GM19463 (cell line): ENCODE measurements around the gene GCNT3.
A peak's percentile ranks its signal among the peaks of the same experiment; 100 is the strongest.

Experiments
- ATAC-seq: cut with Tn5 transposase; IDR thresholded peaks from one replicate; pipeline ENCODE4 v1.9.1; 2021; ENCODE audit warnings: mild to moderate bottlenecking, moderate library complexity; ENCODE audit not compliant: unreplicated experiment

The GCNT3 gene, protein sequence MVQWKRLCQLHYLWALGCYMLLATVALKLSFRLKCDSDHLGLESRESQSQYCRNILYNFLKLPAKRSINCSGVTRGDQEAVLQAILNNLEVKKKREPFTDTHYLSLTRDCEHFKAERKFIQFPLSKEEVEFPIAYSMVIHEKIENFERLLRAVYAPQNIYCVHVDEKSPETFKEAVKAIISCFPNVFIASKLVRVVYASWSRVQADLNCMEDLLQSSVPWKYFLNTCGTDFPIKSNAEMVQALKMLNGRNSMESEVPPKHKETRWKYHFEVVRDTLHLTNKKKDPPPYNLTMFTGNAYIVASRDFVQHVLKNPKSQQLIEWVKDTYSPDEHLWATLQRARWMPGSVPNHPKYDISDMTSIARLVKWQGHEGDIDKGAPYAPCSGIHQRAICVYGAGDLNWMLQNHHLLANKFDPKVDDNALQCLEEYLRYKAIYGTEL

DNA sequence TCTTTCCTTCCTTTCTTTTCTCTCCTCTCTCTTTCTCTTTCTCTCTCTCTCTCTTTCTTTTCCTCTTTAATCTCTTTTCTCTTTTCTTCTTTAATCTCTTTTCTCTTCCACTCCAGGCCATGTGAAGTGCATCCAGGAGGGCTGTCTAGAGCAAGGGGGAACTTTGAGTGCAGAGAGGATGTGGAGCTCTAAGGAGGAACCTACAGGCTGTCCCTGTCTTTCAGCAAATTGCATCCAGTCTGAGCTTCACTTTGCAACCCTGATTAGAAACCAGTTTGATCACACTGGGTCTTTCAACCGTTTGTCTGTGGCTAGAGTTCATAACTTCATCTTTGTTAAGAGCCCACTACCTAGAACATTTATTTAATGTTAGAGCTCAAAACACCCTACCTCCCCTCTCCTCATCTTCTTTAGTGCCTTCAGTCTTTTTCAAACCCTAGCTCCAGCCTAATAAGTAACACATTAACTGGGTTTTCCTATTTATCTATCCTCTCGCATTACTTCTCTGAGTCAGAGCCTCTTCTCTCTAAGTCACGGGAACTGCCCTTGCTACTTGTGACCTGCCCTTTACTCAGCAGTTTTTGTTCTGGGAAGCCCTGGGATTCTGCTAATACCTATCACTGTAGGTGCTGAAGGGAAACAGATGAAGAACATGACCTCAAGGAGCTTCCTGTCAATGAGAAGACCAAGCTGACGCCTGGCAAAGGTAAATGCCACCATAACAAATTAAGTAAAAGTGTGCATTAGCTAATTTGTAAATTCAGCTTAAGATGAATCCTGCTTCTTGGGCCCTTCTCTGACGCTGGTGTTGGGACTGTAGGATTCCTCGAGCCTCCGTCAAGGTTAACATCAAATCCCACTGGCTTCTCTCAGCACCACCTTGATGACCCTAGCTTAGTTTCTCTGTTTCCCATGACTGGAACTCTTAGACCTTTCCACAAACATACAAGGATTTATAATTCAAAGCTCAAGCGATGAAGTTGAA is at the start of gene GCNT3:
Gene GCNT3, plus strand, starts transcription at position 508 of the 985 bp plus-strand sequence. CDS start 6,456 bp downstream, outside the sequence.
- ATAC-seq = peak; percentile 50

DNA sequence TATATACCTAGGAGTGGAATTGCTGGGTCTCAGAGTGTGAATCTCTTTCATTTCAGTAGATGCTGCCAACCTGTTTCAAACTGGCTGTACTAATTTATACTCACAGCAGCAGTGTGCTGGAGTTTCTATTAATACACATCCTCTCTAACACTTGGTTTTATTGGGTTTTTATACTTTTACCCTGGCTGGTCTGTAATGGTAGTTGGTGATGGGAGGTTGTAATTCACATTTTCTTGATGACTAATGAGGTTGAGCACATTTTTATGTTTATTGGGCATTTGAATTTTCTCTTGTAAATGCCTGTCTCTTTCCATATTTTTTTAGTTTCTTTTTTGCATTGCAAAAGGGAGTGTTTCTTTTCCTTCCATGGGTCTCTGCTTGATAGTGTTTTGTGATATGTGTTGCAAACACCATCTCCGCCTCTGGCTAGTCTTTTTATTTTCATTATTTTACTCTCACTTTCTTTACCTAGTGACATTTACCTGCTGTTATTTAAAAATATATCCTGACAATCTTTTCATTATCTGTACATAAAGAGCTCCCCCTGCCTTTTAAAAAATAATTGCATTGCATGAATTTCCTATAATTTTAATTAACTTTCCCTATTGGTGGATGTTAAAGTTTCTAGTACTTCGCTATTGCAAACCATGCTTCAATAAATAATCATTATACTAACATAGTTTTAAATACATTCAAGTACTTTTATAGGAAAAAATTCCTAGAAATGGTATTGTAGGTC is 49.0 kb upstream of the GCNT3 start:
- ATAC-seq = no peak

GRCh38 chr15:59565299-59565698 is 46.3 kb upstream of the GCNT3 start:
- no peak for ATAC-seq

DNA sequence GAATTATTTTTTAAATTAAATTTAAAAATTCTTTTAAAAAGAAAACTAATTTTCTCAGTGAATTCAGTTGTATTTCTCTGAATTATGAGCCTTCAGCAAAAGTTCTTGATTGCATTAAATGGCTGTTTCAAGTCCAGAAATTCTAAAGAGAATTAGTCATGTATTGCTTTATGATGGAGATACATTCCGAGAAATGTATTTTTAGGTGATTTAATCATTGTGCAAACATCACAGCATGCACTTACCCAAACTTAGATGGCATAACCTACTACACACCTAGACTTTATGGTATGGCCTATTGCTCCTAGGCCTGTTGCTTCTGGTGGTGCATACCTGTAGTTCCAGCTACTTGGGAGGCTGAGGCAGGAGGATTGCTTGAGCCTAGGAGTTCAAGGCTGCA is 44.3 kb upstream of the GCNT3 start:
- ATAC-seq = no peak

GRCh38 chr15:59569477-59569876 is 42.1 kb upstream of the GCNT3 start:
- ATAC-seq = no peak

DNA sequence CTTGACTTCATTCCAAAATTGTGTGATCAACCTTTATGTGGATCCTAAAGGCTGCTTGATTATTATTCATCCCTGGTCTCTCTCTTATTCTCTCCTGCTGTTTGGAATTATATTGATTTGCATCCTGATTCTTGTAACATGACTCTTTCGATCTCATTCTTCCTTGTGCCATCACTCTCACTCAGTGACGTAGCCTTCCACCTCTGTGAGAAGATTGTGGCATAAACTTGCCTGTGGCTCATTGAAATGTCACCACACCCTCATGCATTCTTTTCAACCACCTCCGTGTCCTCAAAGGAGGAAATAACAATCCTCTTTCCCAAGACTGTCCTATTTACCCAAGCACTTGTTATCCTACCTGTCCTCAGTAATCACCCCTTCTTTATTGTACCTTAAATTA is 41.3 kb upstream of the GCNT3 start:
- no peak for ATAC-seq

GRCh38 chr15:59571606-59572005 is 40.0 kb upstream of the GCNT3 start:
- no peak for ATAC-seq

DNA sequence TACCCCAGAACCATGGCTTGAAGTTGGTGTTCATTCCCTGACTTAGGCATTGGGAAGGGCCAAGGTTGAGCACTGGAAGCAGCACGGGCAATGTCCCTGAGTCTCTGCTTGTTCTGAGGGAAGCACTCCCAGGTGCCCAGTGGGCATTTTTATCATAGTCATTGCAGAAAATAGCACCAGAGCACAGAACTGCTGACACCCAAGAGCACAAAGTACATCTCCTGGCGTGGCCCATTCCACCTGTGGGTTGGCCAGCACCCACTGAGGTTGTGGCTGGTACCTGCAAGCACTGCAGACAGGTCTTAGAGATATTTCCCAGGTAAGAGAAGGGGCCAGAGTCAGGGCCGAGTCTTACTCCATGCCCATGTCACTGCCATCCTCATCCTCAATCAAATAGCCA is 28.5 kb upstream of the GCNT3 start:
- no peak for ATAC-seq

- ATAC-seq = no peak
Measured at GRCh38 chr15:59587085-59587826, 24.3 kb upstream of the GCNT3 start.

DNA sequence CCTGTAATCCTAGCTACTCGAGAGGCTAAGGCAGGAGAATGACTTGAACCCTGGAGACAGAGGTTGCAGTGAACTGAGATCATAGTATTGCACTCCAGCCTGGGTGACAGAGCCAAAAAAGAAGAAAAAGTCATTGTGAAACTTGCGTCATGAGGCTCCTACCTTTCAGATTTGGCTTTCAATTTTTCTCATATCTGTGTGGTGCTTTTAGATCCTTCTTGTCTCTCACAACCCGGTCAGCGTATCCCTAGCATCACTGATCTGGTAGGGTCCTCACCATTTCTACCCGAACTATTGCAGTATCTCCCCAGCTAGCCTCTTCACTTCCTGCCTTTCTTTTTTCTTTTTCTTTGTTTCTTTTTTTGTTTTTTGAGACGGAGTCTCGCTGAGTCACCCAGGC is 21.6 kb upstream of the GCNT3 start:
- no peak for ATAC-seq

GRCh38 chr15:59591356-59591755 is 20.2 kb upstream of the GCNT3 start:
- ATAC-seq = no peak

DNA sequence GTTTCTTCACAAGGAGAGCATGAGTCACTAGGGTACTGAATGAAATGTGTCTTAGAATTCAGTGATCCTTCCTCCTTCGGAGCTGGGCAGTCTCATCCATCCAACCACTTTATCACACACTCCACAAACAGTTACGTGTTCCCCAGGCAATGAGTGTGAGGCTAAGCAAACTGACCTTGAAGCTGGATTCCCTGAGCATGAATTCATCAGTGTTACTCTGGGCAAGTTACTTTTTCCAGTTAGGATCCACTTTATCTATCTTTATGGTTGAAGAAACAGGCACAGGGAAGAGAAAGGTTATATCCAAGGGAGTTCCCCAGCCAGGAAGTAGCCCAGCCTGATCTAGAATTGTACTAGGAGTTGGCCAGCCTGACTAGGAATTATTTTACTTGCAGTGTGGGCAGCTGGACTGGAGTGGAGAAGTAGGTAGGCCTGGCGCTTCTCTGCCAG is 17.1 kb upstream of the GCNT3 start:
- ATAC-seq = no peak

GRCh38 chr15:59594991-59595390 is 16.6 kb upstream of the GCNT3 start:
- no peak for ATAC-seq

GRCh38 chr15:59595434-59595915 is 16.1 kb upstream of the GCNT3 start:
- ATAC-seq = no peak

- no peak for ATAC-seq
Measured at GRCh38 chr15:59596640-59597039, 14.9 kb upstream of the GCNT3 start.

DNA sequence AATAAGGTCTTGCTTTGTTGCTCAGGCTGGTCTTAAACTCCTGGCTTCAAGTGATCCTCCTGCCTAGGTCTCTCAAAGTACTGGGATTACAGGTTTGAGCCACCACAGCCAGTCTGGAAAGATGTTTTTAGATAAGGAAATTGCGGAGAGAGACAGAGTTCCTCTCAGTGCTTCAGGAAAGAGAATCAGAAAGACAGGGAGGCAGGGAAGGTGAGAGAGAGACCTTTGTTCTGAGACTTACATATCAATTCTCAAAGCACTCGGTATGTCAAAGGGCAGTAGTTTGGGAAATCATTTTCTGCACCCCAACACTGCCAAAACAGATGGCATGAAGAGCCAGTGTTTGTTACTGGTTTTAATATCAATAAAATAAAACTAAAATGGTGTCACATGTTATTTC is 13.1 kb upstream of the GCNT3 start:
- no peak for ATAC-seq

DNA sequence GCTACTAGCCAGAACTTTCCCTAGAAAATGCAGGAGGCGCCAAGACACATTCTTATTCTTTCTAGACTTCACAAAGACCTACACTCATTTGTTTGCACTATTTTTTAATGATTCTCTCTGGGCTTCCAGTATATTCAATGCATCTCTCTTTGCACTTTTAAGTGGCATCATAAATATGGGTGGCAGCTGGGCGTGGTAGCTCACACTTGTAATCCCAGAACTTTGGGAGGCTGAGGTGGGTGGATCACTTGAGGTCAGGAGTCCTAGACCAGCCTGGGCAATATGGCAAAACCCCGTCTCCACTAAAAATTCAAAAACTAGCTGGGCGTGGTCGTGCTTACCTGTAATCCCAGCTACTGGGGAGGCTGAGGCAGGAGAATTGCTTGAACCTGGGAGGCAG is 5.6 kb upstream of the GCNT3 start:
- ATAC-seq = no peak

DNA sequence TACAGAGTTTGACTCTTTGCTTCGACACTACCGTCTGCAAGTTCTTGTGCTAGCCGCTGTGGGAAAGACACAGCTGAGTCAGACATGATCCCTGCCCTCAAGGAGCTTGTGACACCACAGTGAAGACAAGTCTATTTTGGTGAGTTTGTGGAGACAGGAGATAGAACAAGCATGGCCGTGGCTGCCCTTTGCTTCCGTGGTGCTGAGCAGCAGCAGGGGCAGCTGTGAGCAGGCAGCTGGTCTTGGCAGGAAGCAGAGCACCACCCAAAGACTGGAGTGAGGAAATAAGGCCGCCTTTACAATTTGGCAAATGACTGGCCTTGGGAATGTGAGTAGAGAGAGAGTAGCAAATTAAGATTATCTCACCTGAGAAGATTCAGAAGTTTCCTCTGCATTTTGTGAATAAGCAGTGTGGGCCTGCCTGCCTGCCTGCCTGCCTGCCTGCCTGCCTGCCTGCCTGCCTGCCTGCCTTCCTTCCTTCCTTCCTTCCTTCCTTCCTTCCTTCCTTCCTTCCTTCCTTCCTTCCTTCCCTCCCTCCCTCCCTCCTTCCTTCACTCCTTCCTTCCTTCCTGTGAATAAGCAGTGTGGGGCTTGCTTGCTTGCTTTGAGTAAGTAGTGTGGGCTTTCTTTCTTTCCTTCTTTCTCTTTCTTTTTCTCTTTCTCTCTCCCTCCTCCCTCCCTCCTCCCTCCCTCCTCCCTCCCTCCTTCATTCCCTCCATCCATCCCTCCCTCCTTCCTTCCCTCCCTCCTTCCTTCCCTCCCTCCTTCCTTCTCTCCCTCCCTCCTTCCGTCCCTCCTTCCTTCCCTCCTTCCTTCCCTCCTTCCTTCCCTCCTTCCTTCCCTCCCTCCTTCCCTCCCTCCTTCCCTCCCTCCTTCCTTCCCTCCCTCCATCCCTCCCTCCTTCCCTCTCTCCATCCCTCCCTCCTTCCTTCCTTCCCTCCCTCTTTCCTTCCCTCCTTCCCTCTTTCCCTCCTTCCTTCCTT is 1.6 kb upstream of the GCNT3 start:
- ATAC-seq = no peak

GRCh38 chr15:59614153-59614552 is 2.6 kb downstream of the GCNT3 start:
- no peak for ATAC-seq
